Measurements from ENCODE around the gene ELK4.

ELK4 gene

GRCh38 chr1:205585169-205585834 is 46.5 kb downstream of the ELK4 start:
- intact Hi-C loops (cut with DNase I): no loop called here
- DNase-seq: no peak

GRCh38 chr1:205584732-205585131 is 47.1 kb downstream of the ELK4 start:
- intact Hi-C loops (cut with DNase I): no loop called here
- DNase-seq: peak in 1 of 10 donors; percentile 81

- intact Hi-C loops (cut with DNase I): no loop called here
- DNase-seq: peak in 1 of 10 donors; percentile 52
Measured at GRCh38 chr1:205583461-205584130, 48.2 kb downstream of the ELK4 start.

GRCh38 chr1:205582471-205583291 is 49.1 kb downstream of the ELK4 start:
- intact Hi-C loops (cut with DNase I): no loop called here
- DNase-seq: peak in 1 of 10 donors; percentile 80

- peak in 1 of 10 donors; percentile 44 for DNase-seq
- intact Hi-C loops (cut with DNase I): no loop called here
Measured at GRCh38 chr1:205582046-205582445, 49.8 kb downstream of the ELK4 start.

- intact Hi-C loops (cut with DNase I): no loop called here
- peak in 1 of 10 donors; percentile 52 for DNase-seq
Measured at GRCh38 chr1:205581321-205581980, 50.4 kb downstream of the ELK4 start.

GRCh38 chr1:205580923-205581180 is 51.0 kb downstream of the ELK4 start:
- intact Hi-C loops (cut with DNase I): no loop called here
- peak in 1 of 10 donors; percentile 28 for DNase-seq

- DNase-seq: peak in 1 of 10 donors; percentile 42
- intact Hi-C loops (cut with DNase I): no loop called here
Measured at GRCh38 chr1:205580140-205580922, 51.5 kb downstream of the ELK4 start.

GRCh38 chr1:205579711-205580110 is 52.1 kb downstream of the ELK4 start:
- peak in 1 of 10 donors; percentile 72 for DNase-seq
- intact Hi-C loops (cut with DNase I): no loop called here

- intact Hi-C loops (cut with DNase I): no loop called here
- peak in 1 of 10 donors; percentile 55 for DNase-seq
Measured at GRCh38 chr1:205578780-205579571, 52.8 kb downstream of the ELK4 start.

- peak in 1 of 10 donors; percentile 38 for DNase-seq
- intact Hi-C loops (cut with DNase I): no loop called here
Measured at GRCh38 chr1:205577874-205578658, 53.7 kb downstream of the ELK4 start.

GRCh38 chr1:205576805-205577761 is 54.7 kb downstream of the ELK4 start:
- intact Hi-C loops (cut with DNase I): no loop called here
- DNase-seq: peak in 7 of 10 donors; percentile 35 to 95 (median 60)

- peak in 1 of 10 donors; percentile 25 for DNase-seq
- intact Hi-C loops (cut with DNase I): no loop called here
Measured at GRCh38 chr1:205576011-205576410, 55.8 kb downstream of the ELK4 start.

- peak in 1 of 10 donors; percentile 46 for DNase-seq
- intact Hi-C loops (cut with DNase I): no loop called here
Measured at GRCh38 chr1:205575294-205575885, 56.4 kb downstream of the ELK4 start.

- intact Hi-C loops (cut with DNase I): no loop called here
- DNase-seq: peak in 2 of 10 donors; percentile 7 to 19
Measured at GRCh38 chr1:205572421-205572820, 59.4 kb downstream of the ELK4 start.

- intact Hi-C loops (cut with DNase I): no loop called here
- peak in 4 of 10 donors; percentile 42 to 86 (median 54) for DNase-seq
Measured at GRCh38 chr1:205571747-205572146, 60.1 kb downstream of the ELK4 start.
